Fibroblast of lung (primary cell): ENCODE measurements around the gene DDX39B. TPM values are rescaled to one million over a fixed set of nuclear protein-coding genes. Genes with fewer than 3 reads are reported as not detected.

Experiments
- DNase-seq, 2 donors: peaks; one replicate each; pipeline versions ENCODE4 v3.0.0 to v3.0.0-alpha.2; 2010; ENCODE audit warnings: low read depth in 2 of 2
- H2AFZ ChIP-seq: 2 replicates; pipeline ENCODE4 v1.5.1; 2012; ENCODE audit warnings: low read length, control low read depth, inconsistent platforms
- H3K27ac ChIP-seq: 2 replicates; pipeline ENCODE4 v1.5.1; 2011; ENCODE audit warnings: low read length, control low read depth; ENCODE audit not compliant: insufficient read depth
- H3K27me3 ChIP-seq: 2 replicates; pipeline ENCODE4 v1.5.1; 2011; ENCODE audit warnings: mild to moderate bottlenecking, low read length; ENCODE audit not compliant: control insufficient read depth, insufficient read depth
- H3K36me3 ChIP-seq: 2 replicates; pipeline ENCODE4 v1.5.1; 2011; ENCODE audit warnings: low read length; ENCODE audit not compliant: control insufficient read depth, insufficient read depth
- H3K4me1 ChIP-seq: 2 replicates; pipeline ENCODE4 v1.5.1; 2011; ENCODE audit warnings: low read length; ENCODE audit not compliant: control insufficient read depth, insufficient read depth; ENCODE audit errors: extremely low read depth
- H3K4me2 ChIP-seq: 2 replicates; pipeline ENCODE4 v1.5.1; 2011; ENCODE audit warnings: low read length, control low read depth; ENCODE audit not compliant: insufficient read depth; ENCODE audit errors: extremely low read depth
- H3K4me3 ChIP-seq, 4 experiments: fragments of 200-600 bp in 1 of 4; sonication (generic) in 1 of 4; replicated peaks in 1 of 4; 2 replicates each; pipeline ENCODE4 v1.5.1; 2011 to 2016; ENCODE audit warnings: low read length in 4 of 4, low read depth in 3 of 4, mild to moderate bottlenecking in 3 of 4, control low read depth in 2 of 4, inconsistent platforms in 1 of 4, mixed read lengths in 1 of 4; ENCODE audit not compliant: insufficient read depth in 1 of 4; ENCODE audit errors: control extremely low read depth in 1 of 4
- H3K79me2 ChIP-seq: 2 replicates; pipeline ENCODE4 v1.5.1; 2012; ENCODE audit warnings: mild to moderate bottlenecking, low read length, inconsistent platforms; ENCODE audit not compliant: control insufficient read depth, insufficient read depth
- H3K9ac ChIP-seq: 2 replicates; pipeline ENCODE4 v1.5.1; 2011; ENCODE audit warnings: mild to moderate bottlenecking, low read length, control low read depth; ENCODE audit not compliant: insufficient read depth
- H3K9me3 ChIP-seq: 2 replicates; pipeline ENCODE4 v1.5.1; 2012; ENCODE audit warnings: low read depth, low read length; ENCODE audit not compliant: control insufficient read depth, insufficient read depth
- H4K20me1 ChIP-seq: 2 replicates; pipeline ENCODE4 v1.5.1; 2011; ENCODE audit warnings: low read length; ENCODE audit not compliant: control insufficient read depth, insufficient read depth; ENCODE audit errors: extremely low read depth
- CTCF ChIP-seq, 2 donors: IDR thresholded peaks in 1 of 2; conservative IDR thresholded peaks in 1 of 2; 1 replicate in 1 of 2; 2 replicates in 1 of 2; pipeline ENCODE4 v1.5.1; 2011 to 2012; ENCODE audit warnings: low read length in 2 of 2, control low read depth in 1 of 2, inconsistent platforms in 1 of 2, low read depth in 1 of 2, mild to moderate bottlenecking in 1 of 2
- EZH2 ChIP-seq: IDR thresholded peaks from 2 replicates; pipeline ENCODE4 v1.5.1; 2012; ENCODE audit warnings: low read length, control low read depth, mild to moderate bottlenecking; ENCODE audit errors: missing control alignments
- polyA plus RNA-seq, 2 donors: library from polyadenylated mRNA; depleted of rRNA in 1 of 2; stranded (reverse) in 1 of 2; unstranded in 1 of 2; fragments of >200 nt; gene quantifications; 2 replicates each; pipeline ENCODE4 v1.2.1, GENCODE V29; 2011 to 2012; ENCODE audit warnings: missing spikeins in 1 of 2
- total RNA-seq: library from RNA; depleted of rRNA; stranded (reverse); fragments of >200 nt; gene quantifications from 2 replicates; pipeline ENCODE4 v1.2.1, GENCODE V29; 2014

DDX39B gene
- total and polyA plus RNA-seq, 2 donors (not counting 1 experiment from before 2014, with no cell fraction given), result 323 to 370 TPM

- Histone ChIP-seq H2AFZ (no peak overlapping the region), H3K9me3 (no peaks in the 10 kb centered on the region), H3K4me2 (no peak overlapping the region), H3K27ac (no peak overlapping the region), H3K4me1 (peaks cover 8% of the 10 kb centered on the region), H4K20me1 (no peaks in the 10 kb centered on the region), H3K27me3 (no peaks in the 10 kb centered on the region), H3K36me3 (peaks cover 26% of the 10 kb centered on the region), H3K4me3 (no peak overlapping the region), H3K9ac (no peak overlapping the region), H3K79me2 (peaks cover 4% of the 10 kb centered on the region)
- no peak for DNase-seq
- TF ChIP-seq CTCF (conservative IDR thresholded peaks at IDR 0.05 in 1 of 2, IDR thresholded peaks at IDR 0.05 in 1 of 2; ENCODE audit: low read depth in 1 of 2, low read length in 2 of 2) (no peak), EZH2 (no peak)
Measured at GRCh38 chr6:31529329-31530150, 12.3 kb downstream of the DDX39B start.

GRCh38 chr6:31528821-31529328, 12.9 kb downstream of the DDX39B start, which contains the start of gene MCCD1:
TSS of gene MCCD1 (plus strand) at chr6:31528962. CDS start at chr6:31529015, 53 bp downstream.
- no peak for DNase-seq
- H2AFZ ChIP-seq, result no peak within 1 kb of the TSS
- H4K20me1 ChIP-seq, result no peaks in the 10 kb centered on the region
- H3K36me3 ChIP-seq, result peaks cover 21% of the 10 kb centered on the region
- no peaks in the 10 kb centered on the region for H3K9me3 ChIP-seq
- H3K4me3 ChIP-seq, result no peak within 1 kb of the TSS
- no peak for TF ChIP-seq EZH2
- no peak for TF ChIP-seq CTCF (conservative IDR thresholded peaks at IDR 0.05 in 1 of 2, IDR thresholded peaks at IDR 0.05 in 1 of 2; ENCODE audit: low read depth in 1 of 2, low read length in 2 of 2)
- H3K4me1 ChIP-seq, result peaks cover 8% of the 10 kb centered on the region
- H3K27ac ChIP-seq, result no peak within 1 kb of the TSS
- H3K79me2 ChIP-seq, result peaks cover 3% of the 10 kb centered on the region
- H3K4me2 ChIP-seq, result no peak within 1 kb of the TSS
- H3K9ac ChIP-seq, result no peak within 1 kb of the TSS
- no peaks in the 10 kb centered on the region for H3K27me3 ChIP-seq

GRCh38 chr6:31528307-31528777, 13.5 kb downstream of the DDX39B start:
- no peak for TF ChIP-seq EZH2
- TF ChIP-seq CTCF (conservative IDR thresholded peaks at IDR 0.05 in 1 of 2, IDR thresholded peaks at IDR 0.05 in 1 of 2; ENCODE audit: low read depth in 1 of 2, low read length in 2 of 2), result no peak
- Histone ChIP-seq H3K4me2 (no peak overlapping the region), H3K27me3 (no peaks in the 10 kb centered on the region), H3K27ac (no peak overlapping the region), H3K79me2 (peaks cover 3% of the 10 kb centered on the region), H4K20me1 (no peaks in the 10 kb centered on the region), H3K9me3 (no peaks in the 10 kb centered on the region), H2AFZ (no peak overlapping the region), H3K4me3 (no peak overlapping the region), H3K4me1 (peaks cover 8% of the 10 kb centered on the region), H3K9ac (no peak overlapping the region), H3K36me3 (peaks cover 19% of the 10 kb centered on the region)
- no peak for DNase-seq
